Measurements from ENCODE around the gene CYP26C1.
"Not testable (repeated sequence)": the region's sequence is repeated elsewhere in the genome, so short reads cannot be mapped to it uniquely, and the experiment has no call there.

Gene CYP26C1

DNA sequence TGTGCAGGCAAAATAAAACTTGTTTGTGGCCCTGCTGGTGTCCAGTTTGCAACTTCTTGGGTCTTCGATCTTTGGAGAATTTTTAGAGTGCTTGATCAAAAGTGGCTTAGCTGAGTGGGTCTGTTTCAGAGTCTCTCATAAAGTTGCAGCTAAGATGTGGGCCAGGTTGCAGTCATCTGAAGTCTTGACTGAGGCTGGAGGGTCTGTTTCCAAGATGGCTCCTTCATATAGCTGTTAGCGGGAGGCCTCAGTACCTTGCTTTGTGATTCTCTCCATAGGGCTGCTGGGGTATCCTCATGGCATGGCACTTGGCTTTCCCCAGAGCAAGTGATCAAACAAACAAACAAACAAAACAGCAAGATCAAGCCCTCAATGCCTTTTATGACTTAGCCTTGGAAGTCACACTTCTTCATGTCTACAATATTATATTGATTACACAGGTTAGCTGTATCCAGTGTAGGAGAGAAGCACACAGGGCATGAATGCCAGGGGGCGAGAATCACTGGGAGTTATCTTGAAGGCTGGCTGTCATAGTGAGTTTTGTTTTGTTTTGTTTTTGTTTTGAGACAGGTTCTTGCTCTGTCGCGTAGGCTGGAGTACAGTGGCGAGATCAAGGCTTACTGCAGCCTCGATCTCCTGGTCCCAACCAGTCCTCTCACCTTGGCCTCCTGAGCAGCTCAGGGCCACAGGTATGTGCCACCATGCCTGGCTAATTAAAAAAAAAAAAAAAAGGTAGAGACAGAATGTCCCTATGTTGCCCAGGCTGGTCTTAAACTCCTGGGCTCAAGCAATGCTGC, 23.3 kb downstream of the CYP26C1 start:
- ATAC-seq (no peak), DNase-seq (no peak)
- Mint-ChIP-seq H3K9me3 (no peaks in the 10 kb centered on the region), H3K4me1 (peaks cover 6% of the 10 kb centered on the region), H3K27me3 (peaks cover 54% of the 10 kb centered on the region), H3K4me3 (no peak overlapping the region), H3K27ac (no peak overlapping the region)

DNA sequence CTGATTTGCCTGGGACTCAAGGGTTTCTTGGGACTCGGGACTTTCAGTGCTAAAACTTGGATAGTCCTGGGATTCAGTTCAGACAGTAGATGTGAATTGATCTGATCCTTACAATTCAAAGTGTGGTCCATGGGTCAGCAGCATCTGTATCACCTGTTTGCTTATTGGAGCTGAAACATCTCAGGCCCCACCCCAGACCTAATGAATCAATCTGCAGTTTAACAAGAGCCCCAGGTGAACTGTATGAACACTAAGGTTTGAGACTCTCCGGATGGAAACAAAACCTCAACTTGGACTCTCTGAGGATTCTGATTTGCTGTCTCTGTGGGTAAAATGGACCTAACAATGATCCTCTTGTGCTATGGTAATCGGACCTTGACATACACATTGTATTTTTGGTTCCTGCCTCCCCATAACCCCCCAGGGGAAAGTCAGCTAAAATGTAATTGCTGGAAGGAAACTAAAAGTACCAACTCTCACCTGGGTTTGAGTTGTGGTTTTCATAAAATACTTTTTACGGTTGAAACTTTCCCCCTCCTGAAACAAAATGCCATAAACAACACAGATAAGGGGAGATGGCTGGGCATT, 24.8 kb downstream of the CYP26C1 start:
- peaks cover 46% of the 10 kb centered on the region for H3K27me3 Mint-ChIP-seq
- ATAC-seq = no peak

DNA sequence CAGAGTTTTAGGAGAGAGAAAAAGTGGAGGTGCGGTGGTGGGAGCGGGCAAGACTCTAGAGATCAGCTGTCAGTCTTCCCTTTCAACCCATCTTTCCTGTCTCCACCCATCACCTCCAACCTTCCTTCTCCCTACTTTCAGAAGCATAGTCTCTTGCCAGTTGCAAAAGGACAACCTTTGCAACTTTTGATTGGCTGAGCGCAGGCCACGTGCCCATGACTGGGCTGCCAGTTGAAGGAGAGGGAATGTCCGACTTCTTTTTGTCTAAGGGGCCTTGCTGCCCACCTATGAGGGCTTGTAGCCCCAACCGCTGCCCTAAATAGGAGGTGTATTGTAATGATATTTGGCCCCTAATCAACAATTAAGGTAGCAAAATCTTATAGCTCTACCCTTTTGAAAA, 25.7 kb downstream of the CYP26C1 start:
- DNase-seq (no peak), ATAC-seq (no peak)
- Mint-ChIP-seq H3K4me3 (no peak overlapping the region), H3K4me1 (no peaks in the 10 kb centered on the region), H3K27me3 (peaks cover 37% of the 10 kb centered on the region), H3K9me3 (no peaks in the 10 kb centered on the region), H3K27ac (no peak overlapping the region)

More for the DNA sequence above, 24.8 kb downstream of the CYP26C1 start:
- Mint-ChIP-seq H3K4me1 (peaks cover under 1% of the 10 kb centered on the region), H3K9me3 (no peaks in the 10 kb centered on the region), H3K27ac (no peak overlapping the region), H3K4me3 (no peak overlapping the region)
- no peak for DNase-seq

- Mint-ChIP-seq H3K4me1 (no peaks in the 10 kb centered on the region), H3K27me3 (peaks cover 24% of the 10 kb centered on the region), H3K9me3 (no peaks in the 10 kb centered on the region), H3K4me3 (no peak overlapping the region), H3K27ac (no peak overlapping the region)
- no peak for ATAC-seq
- no peak for DNase-seq
These were observed 27.2 kb downstream of the CYP26C1 start for GRCh38 chr10:93087846-93088245.

DNA sequence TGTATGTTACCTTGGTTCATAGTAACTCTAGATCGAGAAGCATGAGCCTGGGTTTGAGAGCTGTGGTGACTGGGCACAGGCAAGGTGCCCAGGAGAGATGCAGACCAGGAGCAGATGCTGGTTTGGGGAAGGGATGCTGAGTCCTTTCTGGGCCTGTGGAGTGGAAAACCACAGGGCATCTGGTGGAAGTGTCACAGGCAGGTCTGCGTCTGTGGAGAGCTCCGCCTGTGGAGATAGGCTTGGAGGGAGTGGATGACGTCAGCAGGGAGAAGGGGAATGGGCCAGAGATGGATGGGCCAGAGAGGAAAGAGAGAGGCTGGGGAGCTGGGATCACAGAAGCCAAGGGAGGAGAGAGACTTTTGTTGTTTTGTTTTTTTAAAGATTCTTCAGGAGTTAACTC, 27.9 kb downstream of the CYP26C1 start:
- Mint-ChIP-seq H3K9me3 (no peaks in the 10 kb centered on the region), H3K4me3 (no peak overlapping the region), H3K27me3 (peaks cover 24% of the 10 kb centered on the region), H3K4me1 (no peaks in the 10 kb centered on the region), H3K27ac (no peak overlapping the region)
- DNase-seq = no peak
- no peak for ATAC-seq

DNA sequence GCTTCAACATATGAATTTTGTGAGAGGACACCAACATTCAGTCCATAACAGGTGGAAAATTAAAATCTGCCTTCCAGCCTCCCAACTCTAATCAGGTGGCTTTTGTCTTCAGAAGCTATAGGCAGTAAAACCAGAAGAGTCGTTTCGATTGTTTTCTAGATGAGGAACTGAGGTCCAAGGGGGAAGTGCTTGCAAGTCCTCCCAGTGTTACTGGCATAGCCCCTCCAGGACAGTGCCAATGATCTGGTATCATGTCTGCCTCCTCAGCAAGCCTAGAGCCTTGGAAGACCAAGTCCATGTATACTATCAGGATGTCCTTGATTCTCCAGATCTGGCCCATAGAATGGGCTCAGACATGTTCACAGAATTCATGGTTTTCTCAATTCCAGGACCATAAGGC, 30.0 kb downstream of the CYP26C1 start:
- Mint-ChIP-seq H3K27me3 (peaks cover 35% of the 10 kb centered on the region), H3K27ac (no peak overlapping the region), H3K4me1 (no peaks in the 10 kb centered on the region), H3K4me3 (no peak overlapping the region), H3K9me3 (no peaks in the 10 kb centered on the region)
- DNase-seq (no peak), ATAC-seq (no peak)

DNA sequence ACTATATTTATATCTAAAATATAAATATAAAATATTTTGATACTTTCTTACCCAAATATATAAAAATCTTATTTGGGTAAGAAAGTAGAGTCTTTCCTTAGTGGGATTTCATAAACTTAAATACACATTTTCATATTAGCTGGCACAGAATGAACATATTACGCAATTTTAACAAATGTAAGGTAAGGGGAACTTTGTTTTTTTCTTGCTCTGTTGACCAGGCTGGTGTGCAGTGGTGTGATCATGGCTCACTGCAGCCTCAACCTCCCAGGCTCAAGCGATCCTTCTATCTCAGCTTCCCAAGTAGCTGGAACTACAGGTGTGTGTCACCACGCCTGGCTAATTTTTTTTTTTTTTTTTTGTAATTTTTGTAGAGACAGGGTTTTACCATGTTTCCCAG, 31.4 kb downstream of the CYP26C1 start:
- H3K9me3 Mint-ChIP-seq = no peaks in the 10 kb centered on the region
- H3K4me1 Mint-ChIP-seq = no peaks in the 10 kb centered on the region
- H3K27ac Mint-ChIP-seq = no peak overlapping the region
- no peak overlapping the region for H3K4me3 Mint-ChIP-seq
- ATAC-seq = no peak
- H3K27me3 Mint-ChIP-seq = peaks cover 34% of the 10 kb centered on the region
- no peak for DNase-seq

- H3K4me3 Mint-ChIP-seq = no peak overlapping the region
- no peak overlapping the region for H3K27ac Mint-ChIP-seq
- DNase-seq (no peak), ATAC-seq (no peak)
- H3K27me3 Mint-ChIP-seq = peaks cover 12% of the 10 kb centered on the region
- H3K4me1 Mint-ChIP-seq = no peaks in the 10 kb centered on the region
- no peaks in the 10 kb centered on the region for H3K9me3 Mint-ChIP-seq
These were observed 34.6 kb downstream of the CYP26C1 start for GRCh38 chr10:93095225-93095624.

DNA sequence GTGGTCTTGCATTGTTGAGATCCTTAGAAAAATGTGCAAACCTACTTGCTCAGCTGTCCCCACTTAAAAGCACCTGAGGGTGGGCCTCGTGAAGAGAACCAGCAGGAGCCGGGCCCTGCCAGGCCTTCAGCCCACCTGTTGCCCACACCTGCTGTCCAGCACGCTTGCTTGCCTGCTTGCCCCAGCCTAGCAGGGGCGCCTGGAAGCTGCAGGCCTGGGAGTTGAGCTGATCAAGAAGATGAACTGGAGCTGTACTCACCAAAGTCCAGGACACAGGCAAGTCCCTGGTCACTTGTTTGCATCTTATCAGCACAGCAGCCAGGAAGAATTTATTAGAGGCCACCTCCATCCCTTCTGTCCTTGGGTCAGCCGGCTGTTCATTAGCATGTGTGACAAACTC, 36.3 kb downstream of the CYP26C1 start:
- Mint-ChIP-seq H3K27me3 (peaks cover 12% of the 10 kb centered on the region), H3K9me3 (no peaks in the 10 kb centered on the region), H3K4me1 (no peaks in the 10 kb centered on the region), H3K4me3 (no peak overlapping the region), H3K27ac (no peak overlapping the region)
- no peak for ATAC-seq
- DNase-seq = no peak

DNA sequence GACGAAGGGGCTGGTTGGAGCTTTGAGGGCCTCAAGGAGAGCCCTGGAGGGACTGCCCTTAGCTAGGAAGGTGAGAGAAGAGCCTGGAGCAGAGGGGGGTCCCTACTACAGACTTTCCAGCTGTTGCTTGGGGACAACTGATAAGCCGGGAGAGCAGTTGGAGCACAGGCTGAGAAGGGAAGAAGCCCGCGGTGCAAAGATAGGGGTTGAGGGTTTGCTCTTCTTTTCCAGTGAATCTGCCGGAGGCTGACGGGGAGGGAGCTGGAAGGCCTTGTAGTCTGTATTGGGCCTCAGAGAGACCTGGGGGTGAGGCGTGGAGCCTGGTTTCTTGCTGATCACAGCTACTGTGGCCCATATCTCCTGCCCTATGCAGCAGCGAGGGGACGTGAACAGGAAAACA, 36.8 kb downstream of the CYP26C1 start:
- DNase-seq (no peak), ATAC-seq (no peak)
- no peaks in the 10 kb centered on the region for H3K4me1 Mint-ChIP-seq
- H3K4me3 Mint-ChIP-seq = no peak overlapping the region
- H3K27me3 Mint-ChIP-seq = peaks cover 12% of the 10 kb centered on the region
- no peak overlapping the region for H3K27ac Mint-ChIP-seq
- H3K9me3 Mint-ChIP-seq = no peaks in the 10 kb centered on the region

DNA sequence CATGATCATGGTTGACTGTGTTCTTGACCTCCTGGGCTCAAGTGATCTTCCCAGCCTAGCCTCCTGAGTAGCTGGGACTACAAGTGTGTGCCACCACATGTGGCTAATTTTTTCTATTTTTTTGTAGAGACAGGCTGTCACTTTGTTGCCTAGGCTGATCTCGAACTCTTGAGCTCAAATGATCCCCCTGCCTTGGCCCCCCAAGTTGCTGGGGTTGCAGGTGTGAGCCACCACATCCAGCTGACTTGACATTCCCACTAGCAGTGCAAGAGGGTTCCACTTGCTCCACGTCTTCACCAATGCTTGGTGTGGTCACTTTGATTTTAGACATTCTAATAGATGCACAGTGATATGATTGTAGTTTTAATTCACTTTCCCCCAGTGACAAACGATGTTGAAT, 38.2 kb downstream of the CYP26C1 start:
- Mint-ChIP-seq H3K27ac (no peak overlapping the region), H3K27me3 (peaks cover 12% of the 10 kb centered on the region), H3K4me3 (no peak overlapping the region), H3K9me3 (peaks cover 7% of the 10 kb centered on the region in 2 donors), H3K4me1 (no peaks in the 10 kb centered on the region)
- DNase-seq (no peak), ATAC-seq (no peak)

DNA sequence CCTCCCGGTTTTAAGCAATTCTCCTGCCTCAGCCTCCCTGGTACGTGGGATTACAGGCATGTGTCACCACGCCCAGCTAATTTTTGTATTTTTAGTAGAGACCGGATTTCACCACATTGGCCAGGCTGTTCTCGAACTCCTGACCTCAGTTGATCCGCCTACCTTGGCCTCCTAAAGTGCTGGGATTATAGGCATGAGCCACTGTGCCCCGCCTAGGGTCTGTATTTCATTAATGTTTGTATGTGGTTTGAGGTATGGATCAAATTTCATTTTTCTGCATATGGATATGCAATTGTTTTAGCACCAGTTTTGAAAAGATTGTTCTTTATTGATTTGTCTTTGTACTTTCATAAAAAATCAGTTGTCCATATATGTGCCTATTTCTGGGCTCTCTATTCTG, 39.1 kb downstream of the CYP26C1 start:
- Mint-ChIP-seq H3K4me1 (no peaks in the 10 kb centered on the region), H3K27ac (no peak overlapping the region), H3K27me3 (peaks cover 8% of the 10 kb centered on the region), H3K9me3 (peaks cover 7 to 10% of the 10 kb centered on the region in 2 donors), H3K4me3 (no peak overlapping the region)
- ATAC-seq = no peak
- DNase-seq = no peak

DNA sequence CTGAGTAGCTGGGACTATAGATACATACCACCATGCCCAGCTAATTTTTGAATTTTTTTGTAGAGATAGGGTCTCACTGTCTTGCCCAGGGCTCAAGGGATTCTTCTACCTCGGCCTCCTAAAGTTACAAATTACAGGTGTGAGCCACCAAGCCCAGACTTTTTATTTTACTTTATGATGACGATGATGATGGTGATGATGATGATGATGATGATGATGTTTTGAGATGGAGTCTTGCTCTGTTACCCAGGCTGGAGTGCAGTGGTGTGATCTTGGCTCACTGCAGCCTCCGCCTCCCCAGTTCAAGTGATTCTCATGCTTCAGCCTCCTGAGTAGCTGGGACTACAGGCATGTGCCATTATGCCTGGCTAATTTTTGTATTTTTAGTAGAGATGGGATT, 40.5 kb downstream of the CYP26C1 start:
- not testable (repeated sequence) for H3K27ac Mint-ChIP-seq, H3K27me3 Mint-ChIP-seq, H3K4me1 Mint-ChIP-seq, H3K4me3 Mint-ChIP-seq, DNase-seq, ATAC-seq
- peaks cover 7 to 10% of the 10 kb centered on the region in 2 donors for H3K9me3 Mint-ChIP-seq

DNA sequence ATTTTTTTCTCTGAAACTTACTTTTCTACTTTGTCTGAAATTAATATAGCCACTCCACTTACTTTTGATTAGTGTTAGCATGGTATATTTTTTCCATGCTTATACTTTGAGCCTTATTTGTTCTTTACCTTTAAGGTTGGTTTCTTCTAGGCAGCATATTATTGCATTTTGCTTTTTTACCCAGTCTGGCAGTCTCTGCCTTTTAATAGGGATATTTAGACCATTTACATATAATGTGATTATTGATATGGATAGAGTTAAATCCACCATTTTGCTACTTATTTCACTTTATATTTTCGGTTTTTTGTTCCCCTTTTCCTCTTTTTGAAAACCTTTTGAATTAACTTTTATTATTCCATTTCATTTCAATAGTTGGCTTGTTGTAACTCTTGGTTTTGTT, 43.4 kb downstream of the CYP26C1 start:
- no peak overlapping the region for H3K4me3 Mint-ChIP-seq
- peaks cover 7 to 10% of the 10 kb centered on the region in 2 donors for H3K9me3 Mint-ChIP-seq
- no peaks in the 10 kb centered on the region for H3K27me3 Mint-ChIP-seq
- DNase-seq = no peak
- H3K4me1 Mint-ChIP-seq = no peaks in the 10 kb centered on the region
- H3K27ac Mint-ChIP-seq = no peak overlapping the region
- ATAC-seq = no peak

DNA sequence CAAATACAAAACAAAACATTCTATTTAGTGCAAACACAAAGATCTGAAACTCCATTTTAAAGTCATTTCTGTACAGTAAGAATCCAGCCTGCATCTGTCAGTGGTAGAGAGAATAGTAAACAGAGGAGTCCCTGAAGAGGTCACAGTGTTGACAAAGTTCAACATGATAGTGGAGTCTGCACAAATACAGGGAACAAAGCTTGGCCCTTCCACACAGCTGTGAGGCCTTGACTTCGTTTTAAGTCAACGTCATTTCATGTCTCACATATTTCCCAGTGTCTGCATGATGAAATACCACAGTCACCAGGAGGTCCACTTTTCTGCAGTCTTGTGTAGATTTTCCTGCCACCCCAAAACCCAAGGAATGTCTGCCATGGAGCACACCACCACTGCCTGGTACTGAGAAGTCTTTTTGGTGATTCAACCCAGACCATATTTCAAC, 46.1 kb downstream of the CYP26C1 start:
- H3K9me3 Mint-ChIP-seq = peaks cover 7 to 10% of the 10 kb centered on the region in 2 donors
- no peak overlapping the region for H3K4me3 Mint-ChIP-seq
- ATAC-seq (no peak), DNase-seq (no peak)
- H3K27ac Mint-ChIP-seq = no peak overlapping the region
- no peaks in the 10 kb centered on the region for H3K4me1 Mint-ChIP-seq
- no peaks in the 10 kb centered on the region for H3K27me3 Mint-ChIP-seq

DNA sequence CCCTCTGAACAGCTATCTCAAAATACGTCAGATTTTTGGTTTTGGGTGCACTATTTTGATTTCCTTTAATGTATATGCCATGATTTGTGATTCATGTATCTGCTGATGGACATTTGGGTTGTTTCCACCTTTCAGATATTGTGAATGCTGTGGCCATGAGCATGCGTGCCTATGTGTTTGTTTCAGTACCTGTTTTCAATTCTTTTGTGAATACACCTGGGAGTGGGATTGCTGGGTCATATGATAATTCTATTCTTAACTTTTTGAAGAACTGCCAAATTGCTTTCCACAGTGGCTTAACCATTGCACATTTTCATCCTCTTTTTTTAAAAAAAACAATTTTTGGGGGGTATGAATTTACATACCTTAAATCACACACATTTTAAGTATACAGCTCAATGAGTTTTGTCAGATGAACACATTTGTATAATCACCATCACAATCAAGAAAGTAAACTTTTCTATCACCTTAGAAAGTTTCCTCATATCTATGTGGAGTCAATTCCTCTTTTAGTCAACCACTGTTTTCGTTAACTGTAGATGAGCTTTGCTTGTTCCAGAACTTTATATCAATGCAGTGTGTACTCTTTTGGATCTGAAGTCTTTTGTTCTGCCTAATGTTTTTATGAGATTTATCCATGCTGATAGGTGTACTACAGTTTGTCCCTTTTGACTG, 50.0 kb downstream of the CYP26C1 start:
- Mint-ChIP-seq H3K27me3 (peaks cover 11% of the 10 kb centered on the region), H3K4me1 (no peaks in the 10 kb centered on the region), H3K4me3 (no peak overlapping the region), H3K27ac (no peak overlapping the region), H3K9me3 (no peaks in the 10 kb centered on the region)
- no peak for DNase-seq
- ATAC-seq = no peak

Data from stimulated activated naive CD8-positive, alpha-beta T cell treated with anti-CD3 and anti-CD28 coated beads, Interleukin-15, amount 100 ng/mL, for 72 hours (primary cell).